ENCODE results near the gene FBXO17. TPM values are rescaled to one million over a fixed set of nuclear protein-coding genes. Genes with fewer than 3 reads are reported as not detected.
"Not testable (repeated sequence)": the region's sequence is repeated elsewhere in the genome, so short reads cannot be mapped to it uniquely, and the experiment has no call there.

The FBXO17 gene
- total RNA-seq, 1 donor from 2014 or later = 44.9 TPM

- peaks cover 28% of the 10 kb centered on the region for H3K27me3 Mint-ChIP-seq (ENCODE audit: unreplicated experiment)
- H3K36me3 Mint-ChIP-seq (ENCODE audit: unreplicated experiment) = no peaks in the 10 kb centered on the region
- H3K4me3 Mint-ChIP-seq (ENCODE audit: unreplicated experiment) = no peak overlapping the region
- H3K9me3 Mint-ChIP-seq (ENCODE audit: unreplicated experiment) = no peaks in the 10 kb centered on the region
- no peak for TF ChIP-seq CTCF (IDR thresholded peaks at IDR 0.05)
- no peak overlapping the region for H3K27ac Mint-ChIP-seq (ENCODE audit: unreplicated experiment)
- no peak for DNase-seq (ENCODE audit: extremely low spot score, unreplicated experiment)
- no peaks in the 10 kb centered on the region for H3K4me1 Mint-ChIP-seq (ENCODE audit: unreplicated experiment)
Measured at GRCh38 chr19:39003796-39004195, 28.3 kb upstream of the FBXO17 start.

DNA sequence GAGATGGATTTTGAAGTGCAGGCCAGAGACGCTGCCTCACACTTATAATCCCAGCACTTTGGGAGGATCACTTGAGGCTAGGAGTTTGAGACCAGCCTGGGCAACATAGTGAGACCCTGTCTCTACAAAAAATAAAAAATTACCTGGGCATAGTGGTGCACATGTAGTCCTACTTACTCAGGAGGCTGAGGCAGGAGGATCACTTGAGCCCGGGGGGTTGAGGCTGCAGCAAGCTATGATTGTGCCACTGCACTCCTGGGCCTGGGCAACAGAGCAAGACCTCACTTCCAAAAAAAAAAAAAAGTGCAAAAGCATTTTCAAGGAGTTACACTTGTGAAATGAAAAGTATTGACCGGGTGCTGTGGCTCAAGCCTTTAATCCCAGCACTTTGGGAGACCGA lies 27.6 kb upstream of the FBXO17 start:
- TF ChIP-seq CTCF (IDR thresholded peaks at IDR 0.05) = no peak
- Mint-ChIP-seq H3K27ac (ENCODE audit: unreplicated experiment) (no peak overlapping the region), H3K27me3 (ENCODE audit: unreplicated experiment) (peaks cover 24% of the 10 kb centered on the region), H3K9me3 (ENCODE audit: unreplicated experiment) (no peaks in the 10 kb centered on the region), H3K4me3 (ENCODE audit: unreplicated experiment) (no peak overlapping the region), H3K36me3 (ENCODE audit: unreplicated experiment) (no peaks in the 10 kb centered on the region), H3K4me1 (ENCODE audit: unreplicated experiment) (peaks cover 2% of the 10 kb centered on the region)
- no peak for DNase-seq (ENCODE audit: extremely low spot score, unreplicated experiment)

DNA sequence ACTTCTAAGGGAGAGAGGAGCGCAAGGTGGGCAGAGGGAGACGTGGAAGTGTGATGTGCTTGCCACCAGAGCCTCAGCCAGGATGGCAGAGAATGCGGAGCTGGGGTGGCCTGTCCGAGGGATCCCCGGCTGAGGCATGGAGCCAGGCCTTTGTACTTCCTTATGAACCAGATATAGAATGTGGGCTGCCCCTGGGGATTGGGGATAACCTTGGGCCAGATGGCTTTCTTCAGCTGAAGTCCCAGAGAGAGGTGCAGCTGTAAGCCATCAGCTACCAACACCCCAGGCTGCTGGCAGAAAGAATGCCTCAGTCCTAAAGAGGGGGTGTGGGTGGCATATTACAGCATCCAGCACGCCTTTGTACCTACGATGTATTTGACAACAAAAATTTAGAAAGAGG lies 25.5 kb upstream of the FBXO17 start:
- no peak for DNase-seq (ENCODE audit: extremely low spot score, unreplicated experiment)
- no peak overlapping the region for H3K27ac Mint-ChIP-seq (ENCODE audit: unreplicated experiment)
- TF ChIP-seq CTCF (IDR thresholded peaks at IDR 0.05) = no peak
- no peak overlapping the region for H3K4me3 Mint-ChIP-seq (ENCODE audit: unreplicated experiment)
- H3K4me1 Mint-ChIP-seq (ENCODE audit: unreplicated experiment) = peaks cover 2% of the 10 kb centered on the region
- H3K9me3 Mint-ChIP-seq (ENCODE audit: unreplicated experiment) = no peaks in the 10 kb centered on the region
- peaks cover 21% of the 10 kb centered on the region for H3K27me3 Mint-ChIP-seq (ENCODE audit: unreplicated experiment)
- H3K36me3 Mint-ChIP-seq (ENCODE audit: unreplicated experiment) = no peaks in the 10 kb centered on the region

GRCh38 chr19:38997576-38997975 lies 22.0 kb upstream of the FBXO17 start:
- H3K4me1 Mint-ChIP-seq (ENCODE audit: unreplicated experiment); DNase-seq (ENCODE audit: extremely low spot score, unreplicated experiment); H3K9me3 Mint-ChIP-seq (ENCODE audit: unreplicated experiment); H3K27ac Mint-ChIP-seq (ENCODE audit: unreplicated experiment); H3K36me3 Mint-ChIP-seq (ENCODE audit: unreplicated experiment); H3K4me3 Mint-ChIP-seq (ENCODE audit: unreplicated experiment): not testable (repeated sequence)
- H3K27me3 Mint-ChIP-seq (ENCODE audit: unreplicated experiment) = peaks cover 13% of the 10 kb centered on the region

- Mint-ChIP-seq H3K36me3 (ENCODE audit: unreplicated experiment) (no peaks in the 10 kb centered on the region), H3K4me1 (ENCODE audit: unreplicated experiment) (peaks cover 29% of the 10 kb centered on the region), H3K27me3 (ENCODE audit: unreplicated experiment) (peaks cover 8% of the 10 kb centered on the region), H3K4me3 (ENCODE audit: unreplicated experiment) (no peak overlapping the region), H3K27ac (ENCODE audit: unreplicated experiment) (no peak overlapping the region), H3K9me3 (ENCODE audit: unreplicated experiment) (no peaks in the 10 kb centered on the region)
- no peak for TF ChIP-seq CTCF (IDR thresholded peaks at IDR 0.05)
- DNase-seq (ENCODE audit: extremely low spot score, unreplicated experiment) = no peak
Measured at GRCh38 chr19:38993271-38993670, 17.7 kb upstream of the FBXO17 start.
